ENCODE measurements around the gene FSTL4.

Gene FSTL4

GRCh38 chr5:133612249-133612860 lies at the start of gene FSTL4:
Gene FSTL4 (minus strand): TSS chr5:133612541.
- peak; percentile 3 for DNase-seq (ENCODE audit: low spot score)

GRCh38 chr5:133661389-133661788 lies 49.0 kb upstream of the FSTL4 start:
- DNase-seq (ENCODE audit: low spot score) = no peak

- DNase-seq (ENCODE audit: low spot score) = no peak
Measured at GRCh38 chr5:133658327-133658726, 46.0 kb upstream of the FSTL4 start.

- no peak for DNase-seq (ENCODE audit: low spot score)
Measured at GRCh38 chr5:133657036-133657435, 44.7 kb upstream of the FSTL4 start.

- DNase-seq (ENCODE audit: low spot score) = no peak
Measured at GRCh38 chr5:133655966-133656365, 43.6 kb upstream of the FSTL4 start.

GRCh38 chr5:133653760-133654049 lies 41.4 kb upstream of the FSTL4 start:
- no peak for DNase-seq (ENCODE audit: low spot score)

- no peak for DNase-seq (ENCODE audit: low spot score)
Measured at GRCh38 chr5:133652951-133653759, 40.8 kb upstream of the FSTL4 start.

- no peak for DNase-seq (ENCODE audit: low spot score)
Measured at GRCh38 chr5:133644000-133644865, 31.9 kb upstream of the FSTL4 start.

GRCh38 chr5:133643365-133643764 lies 31.0 kb upstream of the FSTL4 start:
- DNase-seq (ENCODE audit: low spot score) = no peak

GRCh38 chr5:133642153-133642722 lies 29.9 kb upstream of the FSTL4 start:
- no peak for DNase-seq (ENCODE audit: low spot score)

- DNase-seq (ENCODE audit: low spot score) = no peak
Measured at GRCh38 chr5:133641683-133642082, 29.3 kb upstream of the FSTL4 start.

GRCh38 chr5:133639850-133640528 lies 27.6 kb upstream of the FSTL4 start:
- no peak for DNase-seq (ENCODE audit: low spot score)

- DNase-seq (ENCODE audit: low spot score) = no peak
Measured at GRCh38 chr5:133638436-133638835, 26.1 kb upstream of the FSTL4 start.

- DNase-seq (ENCODE audit: low spot score) = no peak
Measured at GRCh38 chr5:133637206-133637605, 24.9 kb upstream of the FSTL4 start.

- DNase-seq (ENCODE audit: low spot score) = no peak
Measured at GRCh38 chr5:133635051-133635450, 22.7 kb upstream of the FSTL4 start.

GRCh38 chr5:133627180-133627579 lies 14.8 kb upstream of the FSTL4 start:
- DNase-seq (ENCODE audit: low spot score) = no peak

- no peak for DNase-seq (ENCODE audit: low spot score)
Measured at GRCh38 chr5:133624316-133624715, 12.0 kb upstream of the FSTL4 start.

GRCh38 chr5:133618141-133618540 lies 5.8 kb upstream of the FSTL4 start:
- no peak for DNase-seq (ENCODE audit: low spot score)

GRCh38 chr5:133613743-133614142 lies 1.4 kb upstream of the FSTL4 start:
- no peak for DNase-seq (ENCODE audit: low spot score)

- no peak for DNase-seq (ENCODE audit: low spot score)
Measured at GRCh38 chr5:133613184-133613583, 843 bp upstream of the FSTL4 start.

GRCh38 chr5:133611357-133612248 lies 738 bp downstream of the FSTL4 start:
- DNase-seq (ENCODE audit: low spot score) = no peak

Data from CD4-positive, alpha-beta T cell treated with Interleukin-6 at 100 ng/mL for 8 hours (primary cell).